Ovary (tissue), 3 donors: ENCODE measurements around the gene SPOCK1.

Source experiments
- CTCF ChIP-seq, 3 donors: fragments of 450-650 bp in 2 of 3; fragments of 200-600 bp in 1 of 3; IDR thresholded peaks; one replicate each; pipeline versions ENCODE4 v1.5.1 to v1.8.0; 2016 to 2022; ENCODE audit warnings: antibody characterized with exemption in 3 of 3, mild to moderate bottlenecking in 1 of 3
- EP300 ChIP-seq: sonication (generic); formaldehyde crosslinking; IDR thresholded peaks from one replicate; pipeline ENCODE4 v1.6.1; 2017; ENCODE audit warnings: antibody characterized with exemption
- POLR2A ChIP-seq: fragments of 450-650 bp; IDR thresholded peaks from one replicate; pipeline ENCODE4 v1.6.1; 2017; ENCODE audit warnings: antibody characterized with exemption, mild to moderate bottlenecking, moderate library complexity
- donor health status: DM: no; HTN: no; CAD: no.

GRCh38 chr5:137300411-137301240 lies 198.5 kb downstream of the SPOCK1 start:
- TF ChIP-seq POLR2A, result no peak
- no peak for TF ChIP-seq CTCF (IDR thresholded peaks at IDR 0.05)
- no peak for TF ChIP-seq EP300
